ENCODE results near the gene CUX1. TPM values are rescaled to one million over a fixed set of nuclear protein-coding genes. Genes with fewer than 3 reads are reported as not detected.
"Not testable (repeated sequence)": the region's sequence is repeated elsewhere in the genome, so short reads cannot be mapped to it uniquely, and the experiment has no call there.

CUX1 gene
- total RNA-seq, 1 donor from 2014 or later, result 66.4 TPM

- H3K27ac ChIP-seq, result no peak overlapping the region
- H3K36me3 Mint-ChIP-seq, result peaks cover 3% of the 10 kb centered on the region
- no peak overlapping the region for H3K4me3 Mint-ChIP-seq
- no peak overlapping the region for H2AFZ ChIP-seq (replicated peaks)
- H3K4me2 ChIP-seq, result no peak overlapping the region
- TF ChIP-seq EZH2 (IDR thresholded peaks at IDR 0.05) (no peak), EZH2phosphoT487 (IDR thresholded peaks at IDR 0.05) (no peak), CTCF (IDR thresholded peaks at IDR 0.05) (no peak)
- H3K9ac ChIP-seq, result no peak overlapping the region
- no peaks in the 10 kb centered on the region for H3K27me3 ChIP-seq
- H3K27me3 Mint-ChIP-seq (ENCODE audit: insufficient read depth, low read depth), result peaks cover 2% of the 10 kb centered on the region
- no peaks in the 10 kb centered on the region for H3K9me3 ChIP-seq (ENCODE audit: low read depth)
- peaks cover 7% of the 10 kb centered on the region for H3F3A ChIP-seq (ENCODE audit: low read depth)
- peaks cover 10% of the 10 kb centered on the region for H3K4me1 ChIP-seq
- H3K4me3 ChIP-seq, result no peak overlapping the region
- no peak for DNase-seq (ENCODE audit: low spot score)
- peaks cover 100% of the 10 kb centered on the region for H3K79me2 ChIP-seq (ENCODE audit: low read depth)
- H3K4me1 Mint-ChIP-seq, result peaks cover 53% of the 10 kb centered on the region
- no peak overlapping the region for H3K27ac Mint-ChIP-seq
- peaks cover 100% of the 10 kb centered on the region for H4K20me1 ChIP-seq (ENCODE audit: low read depth)
- H3K36me3 ChIP-seq, result no peaks in the 10 kb centered on the region
- no peaks in the 10 kb centered on the region for H3K9me3 Mint-ChIP-seq
Measured at GRCh38 chr7:101884671-101885596, 67.5 kb downstream of the CUX1 start.

GRCh38 chr7:101885597-101885955, 68.2 kb downstream of the CUX1 start:
- Mint-ChIP-seq H3K27ac (no peak overlapping the region), H3K9me3 (no peaks in the 10 kb centered on the region), H3K4me1 (peaks cover 49% of the 10 kb centered on the region), H3K27me3 (ENCODE audit: insufficient read depth, low read depth) (no peaks in the 10 kb centered on the region), H3K36me3 (peaks cover 3% of the 10 kb centered on the region), H3K4me3 (no peak overlapping the region)
- TF ChIP-seq EZH2phosphoT487 (IDR thresholded peaks at IDR 0.05), result no peak
- TF ChIP-seq EZH2 (IDR thresholded peaks at IDR 0.05), result no peak
- TF ChIP-seq CTCF (IDR thresholded peaks at IDR 0.05), result no peak
- Histone ChIP-seq H3K79me2 (ENCODE audit: low read depth) (peaks cover 100% of the 10 kb centered on the region), H3K27me3 (no peaks in the 10 kb centered on the region), H3K9me3 (ENCODE audit: low read depth) (no peaks in the 10 kb centered on the region), H3K36me3 (no peaks in the 10 kb centered on the region), H4K20me1 (ENCODE audit: low read depth) (peaks cover 100% of the 10 kb centered on the region), H3K4me3 (no peak overlapping the region), H3K27ac (no peak overlapping the region), H3K4me2 (no peak overlapping the region), H3F3A (ENCODE audit: low read depth) (peaks cover 7% of the 10 kb centered on the region), H3K9ac (no peak overlapping the region), H3K4me1 (peaks cover 12% of the 10 kb centered on the region), H2AFZ (replicated peaks) (no peak overlapping the region)
- no peak for DNase-seq (ENCODE audit: low spot score)

GRCh38 chr7:101887352-101887751, 69.9 kb downstream of the CUX1 start:
- not testable (repeated sequence) for H3K9ac ChIP-seq; DNase-seq (ENCODE audit: low spot score); H3K4me2 ChIP-seq; H3K9me3 Mint-ChIP-seq; H3K27me3 Mint-ChIP-seq (ENCODE audit: insufficient read depth, low read depth); H3K27ac ChIP-seq; H3K4me1 ChIP-seq; H3K27ac Mint-ChIP-seq; H3K4me3 Mint-ChIP-seq; H3F3A ChIP-seq (ENCODE audit: low read depth); H3K4me3 ChIP-seq; H3K9me3 ChIP-seq (ENCODE audit: low read depth); H3K36me3 ChIP-seq; H2AFZ ChIP-seq (replicated peaks); H3K36me3 Mint-ChIP-seq; H3K27me3 ChIP-seq
- Histone ChIP-seq H4K20me1 (ENCODE audit: low read depth) (peaks cover 100% of the 10 kb centered on the region), H3K79me2 (ENCODE audit: low read depth) (peaks cover 100% of the 10 kb centered on the region)
- peaks cover 43% of the 10 kb centered on the region for H3K4me1 Mint-ChIP-seq

- Histone ChIP-seq H3K79me2 (ENCODE audit: low read depth) (peaks cover 100% of the 10 kb centered on the region), H4K20me1 (ENCODE audit: low read depth) (peaks cover 93% of the 10 kb centered on the region)
- not testable (repeated sequence) for H3F3A ChIP-seq (ENCODE audit: low read depth); H3K36me3 Mint-ChIP-seq; H3K9me3 ChIP-seq (ENCODE audit: low read depth); DNase-seq (ENCODE audit: low spot score); H3K27ac ChIP-seq; H3K27me3 Mint-ChIP-seq (ENCODE audit: insufficient read depth, low read depth); H3K9me3 Mint-ChIP-seq; H2AFZ ChIP-seq (replicated peaks); H3K4me2 ChIP-seq; H3K27ac Mint-ChIP-seq; H3K27me3 ChIP-seq; H3K4me3 ChIP-seq; H3K4me3 Mint-ChIP-seq; H3K9ac ChIP-seq; H3K36me3 ChIP-seq; H3K4me1 ChIP-seq
- H3K4me1 Mint-ChIP-seq, result peaks cover 38% of the 10 kb centered on the region
Measured at GRCh38 chr7:101888564-101888963, 71.1 kb downstream of the CUX1 start.

All from neural progenitor cell (in vitro differentiated cells).